Measurements from ENCODE around the gene KIAA1217.

KIAA1217 gene

GRCh38 chr10:24310104-24310503, 101.2 kb downstream of the KIAA1217 start:
- DNase-seq (no peak), ATAC-seq (ENCODE audit: insufficient read depth, low read depth) (no peak)
- Histone ChIP-seq H3K36me3 (ENCODE audit: insufficient read depth, low read length) (no peaks in the 10 kb centered on the region), H3K9ac (ENCODE audit: low read depth, low read length) (no peak overlapping the region), H2AFZ (ENCODE audit: low read depth, low read length) (no peak overlapping the region), H3K4me2 (ENCODE audit: insufficient read depth, low read length) (no peak overlapping the region), H3K4me1 (ENCODE audit: insufficient read depth, low read length) (no peaks in the 10 kb centered on the region), H3K27me3 (ENCODE audit: insufficient read depth, low read length, poor library complexity) (no peaks in the 10 kb centered on the region), H3K79me2 (ENCODE audit: insufficient read depth, low read length) (no peaks in the 10 kb centered on the region), H4K20me1 (ENCODE audit: insufficient read depth, low read length) (no peaks in the 10 kb centered on the region), H3K9me3 (ENCODE audit: insufficient read depth, low read length, severe bottlenecking) (no peaks in the 10 kb centered on the region), H3K4me3 (ENCODE audit: low read depth in 1 of 2, low read length in 2 of 2) (no peak overlapping the region), H3K27ac (ENCODE audit: low read length) (no peak overlapping the region)
- TF ChIP-seq, protein P1, sequence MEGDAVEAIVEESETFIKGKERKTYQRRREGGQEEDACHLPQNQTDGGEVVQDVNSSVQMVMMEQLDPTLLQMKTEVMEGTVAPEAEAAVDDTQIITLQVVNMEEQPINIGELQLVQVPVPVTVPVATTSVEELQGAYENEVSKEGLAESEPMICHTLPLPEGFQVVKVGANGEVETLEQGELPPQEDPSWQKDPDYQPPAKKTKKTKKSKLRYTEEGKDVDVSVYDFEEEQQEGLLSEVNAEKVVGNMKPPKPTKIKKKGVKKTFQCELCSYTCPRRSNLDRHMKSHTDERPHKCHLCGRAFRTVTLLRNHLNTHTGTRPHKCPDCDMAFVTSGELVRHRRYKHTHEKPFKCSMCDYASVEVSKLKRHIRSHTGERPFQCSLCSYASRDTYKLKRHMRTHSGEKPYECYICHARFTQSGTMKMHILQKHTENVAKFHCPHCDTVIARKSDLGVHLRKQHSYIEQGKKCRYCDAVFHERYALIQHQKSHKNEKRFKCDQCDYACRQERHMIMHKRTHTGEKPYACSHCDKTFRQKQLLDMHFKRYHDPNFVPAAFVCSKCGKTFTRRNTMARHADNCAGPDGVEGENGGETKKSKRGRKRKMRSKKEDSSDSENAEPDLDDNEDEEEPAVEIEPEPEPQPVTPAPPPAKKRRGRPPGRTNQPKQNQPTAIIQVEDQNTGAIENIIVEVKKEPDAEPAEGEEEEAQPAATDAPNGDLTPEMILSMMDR (IDR thresholded peaks at IDR 0.05; ENCODE audit: borderline replicate concordance, extremely low read depth, low read length, poor library complexity, severe bottlenecking) = no peak
- no peak for TF ChIP-seq EZH2 (IDR thresholded peaks at IDR 0.05; ENCODE audit: borderline replicate concordance, low read depth, low read length, severe bottlenecking)

GRCh38 chr10:24311888-24312287, 103.0 kb downstream of the KIAA1217 start:
- no peak overlapping the region for H3K27ac ChIP-seq (ENCODE audit: low read length)
- no peaks in the 10 kb centered on the region for H3K36me3 ChIP-seq (ENCODE audit: insufficient read depth, low read length)
- DNase-seq = no peak
- H3K9ac ChIP-seq (ENCODE audit: low read depth, low read length) = no peak overlapping the region
- no peak overlapping the region for H3K4me2 ChIP-seq (ENCODE audit: insufficient read depth, low read length)
- no peaks in the 10 kb centered on the region for H3K9me3 ChIP-seq (ENCODE audit: insufficient read depth, low read length, severe bottlenecking)
- no peak for ATAC-seq (ENCODE audit: insufficient read depth, low read depth)
- H3K4me1 ChIP-seq (ENCODE audit: insufficient read depth, low read length) = no peaks in the 10 kb centered on the region
- TF ChIP-seq, protein P1 (IDR thresholded peaks at IDR 0.05; ENCODE audit: borderline replicate concordance, extremely low read depth, low read length, poor library complexity, severe bottlenecking) = no peak
- no peak for TF ChIP-seq EZH2 (IDR thresholded peaks at IDR 0.05; ENCODE audit: borderline replicate concordance, low read depth, low read length, severe bottlenecking)
- no peak overlapping the region for H3K4me3 ChIP-seq (ENCODE audit: low read depth in 1 of 2, low read length in 2 of 2)
- no peaks in the 10 kb centered on the region for H3K79me2 ChIP-seq (ENCODE audit: insufficient read depth, low read length)
- no peaks in the 10 kb centered on the region for H4K20me1 ChIP-seq (ENCODE audit: insufficient read depth, low read length)
- no peak overlapping the region for H2AFZ ChIP-seq (ENCODE audit: low read depth, low read length)
- no peaks in the 10 kb centered on the region for H3K27me3 ChIP-seq (ENCODE audit: insufficient read depth, low read length, poor library complexity)

DNA sequence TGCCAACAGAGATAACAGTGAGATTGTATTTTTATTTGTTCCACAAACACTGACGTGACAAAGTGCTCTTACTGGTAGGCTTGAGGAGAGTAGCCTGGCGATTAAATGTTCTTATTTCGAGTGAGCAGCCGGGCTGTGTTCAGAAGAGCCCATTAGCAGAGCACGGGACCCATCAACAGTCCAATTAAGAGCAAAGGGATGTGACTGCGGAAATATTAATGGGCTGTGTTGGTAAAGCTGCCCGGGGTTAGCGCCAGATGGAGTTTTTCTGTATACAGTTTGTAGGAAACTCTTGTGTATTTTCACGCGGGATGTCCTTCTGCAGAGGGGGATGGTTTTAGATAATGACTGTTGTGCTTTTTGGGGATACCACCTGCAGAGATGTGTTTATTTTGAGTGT, 104.3 kb downstream of the KIAA1217 start:
- Histone ChIP-seq H3K4me2 (ENCODE audit: insufficient read depth, low read length) (no peak overlapping the region), H3K79me2 (ENCODE audit: insufficient read depth, low read length) (no peaks in the 10 kb centered on the region), H3K9me3 (ENCODE audit: insufficient read depth, low read length, severe bottlenecking) (no peaks in the 10 kb centered on the region), H3K36me3 (ENCODE audit: insufficient read depth, low read length) (no peaks in the 10 kb centered on the region), H3K4me1 (ENCODE audit: insufficient read depth, low read length) (no peaks in the 10 kb centered on the region), H3K4me3 (ENCODE audit: low read depth in 1 of 2, low read length in 2 of 2) (no peak overlapping the region), H4K20me1 (ENCODE audit: insufficient read depth, low read length) (no peaks in the 10 kb centered on the region), H2AFZ (ENCODE audit: low read depth, low read length) (no peak overlapping the region), H3K27me3 (ENCODE audit: insufficient read depth, low read length, poor library complexity) (no peaks in the 10 kb centered on the region), H3K27ac (ENCODE audit: low read length) (no peak overlapping the region), H3K9ac (ENCODE audit: low read depth, low read length) (no peak overlapping the region)
- ATAC-seq (ENCODE audit: insufficient read depth, low read depth) (no peak), DNase-seq (no peak)
- TF ChIP-seq, protein P1 (IDR thresholded peaks at IDR 0.05; ENCODE audit: borderline replicate concordance, extremely low read depth, low read length, poor library complexity, severe bottlenecking) = no peak
- no peak for TF ChIP-seq EZH2 (IDR thresholded peaks at IDR 0.05; ENCODE audit: borderline replicate concordance, low read depth, low read length, severe bottlenecking)

DNA sequence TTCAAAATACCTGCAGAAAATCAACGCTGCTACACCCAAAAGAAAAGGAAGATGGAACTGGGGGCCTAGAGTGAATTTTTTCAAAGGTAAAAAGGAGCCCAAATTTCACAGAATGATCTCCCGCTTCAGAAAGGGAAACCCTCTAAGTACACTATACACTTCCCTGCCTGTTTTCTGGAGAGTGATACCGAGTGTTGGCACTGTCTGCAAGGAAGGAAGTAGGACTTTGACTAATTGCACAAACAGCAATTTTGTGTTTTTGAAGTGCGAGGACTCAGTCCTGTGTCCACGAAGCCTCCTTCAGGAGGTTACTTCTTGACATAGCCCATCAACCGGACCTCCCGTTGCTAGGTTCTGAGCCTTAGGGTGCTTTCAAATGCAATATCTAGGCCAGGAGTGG, 106.3 kb downstream of the KIAA1217 start:
- no peak overlapping the region for H3K4me3 ChIP-seq (ENCODE audit: low read depth in 1 of 2, low read length in 2 of 2)
- DNase-seq = no peak
- no peaks in the 10 kb centered on the region for H3K79me2 ChIP-seq (ENCODE audit: insufficient read depth, low read length)
- H3K4me2 ChIP-seq (ENCODE audit: insufficient read depth, low read length) = no peak overlapping the region
- no peaks in the 10 kb centered on the region for H3K9me3 ChIP-seq (ENCODE audit: insufficient read depth, low read length, severe bottlenecking)
- no peaks in the 10 kb centered on the region for H3K4me1 ChIP-seq (ENCODE audit: insufficient read depth, low read length)
- no peak overlapping the region for H3K27ac ChIP-seq (ENCODE audit: low read length)
- no peaks in the 10 kb centered on the region for H3K36me3 ChIP-seq (ENCODE audit: insufficient read depth, low read length)
- TF ChIP-seq EZH2 (IDR thresholded peaks at IDR 0.05; ENCODE audit: borderline replicate concordance, low read depth, low read length, severe bottlenecking) = no peak
- TF ChIP-seq, protein P1 (IDR thresholded peaks at IDR 0.05; ENCODE audit: borderline replicate concordance, extremely low read depth, low read length, poor library complexity, severe bottlenecking) = no peak
- no peak for ATAC-seq (ENCODE audit: insufficient read depth, low read depth)
- no peaks in the 10 kb centered on the region for H4K20me1 ChIP-seq (ENCODE audit: insufficient read depth, low read length)
- no peaks in the 10 kb centered on the region for H3K27me3 ChIP-seq (ENCODE audit: insufficient read depth, low read length, poor library complexity)
- no peak overlapping the region for H3K9ac ChIP-seq (ENCODE audit: low read depth, low read length)
- H2AFZ ChIP-seq (ENCODE audit: low read depth, low read length) = no peak overlapping the region
